ENCODE measurements around the gene HSFY2.
"Not testable (repeated sequence)": the region's sequence is repeated elsewhere in the genome, so short reads cannot be mapped to it uniquely, and the experiment has no call there.

DNA sequence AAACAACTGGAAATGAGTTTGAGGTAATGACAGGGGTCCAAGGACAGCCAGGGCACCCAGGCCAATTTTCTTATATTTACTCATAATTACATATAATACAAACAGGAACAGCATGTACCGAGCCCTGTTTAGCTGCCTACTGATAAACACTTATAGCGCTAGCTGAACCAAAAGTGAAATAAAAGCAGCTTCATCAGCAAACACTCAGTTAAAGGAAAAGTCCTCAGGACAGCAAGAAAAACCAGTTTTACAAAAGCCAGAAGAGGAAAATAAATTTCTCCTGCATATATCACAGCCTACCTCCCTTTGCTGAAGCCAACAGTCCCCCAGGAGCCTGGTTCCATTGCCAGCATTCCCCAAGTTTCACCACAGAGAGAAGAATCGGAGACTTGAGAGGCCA, 49.8 kb downstream of the HSFY2 start:
- not testable (repeated sequence) for TF ChIP-seq POLR2AphosphoS5 (IDR thresholded peaks at IDR 0.05; ENCODE audit: low read depth); EZH2phosphoT487 (IDR thresholded peaks at IDR 0.05; ENCODE audit: unreplicated experiment)
- TF ChIP-seq, protein P1, sequence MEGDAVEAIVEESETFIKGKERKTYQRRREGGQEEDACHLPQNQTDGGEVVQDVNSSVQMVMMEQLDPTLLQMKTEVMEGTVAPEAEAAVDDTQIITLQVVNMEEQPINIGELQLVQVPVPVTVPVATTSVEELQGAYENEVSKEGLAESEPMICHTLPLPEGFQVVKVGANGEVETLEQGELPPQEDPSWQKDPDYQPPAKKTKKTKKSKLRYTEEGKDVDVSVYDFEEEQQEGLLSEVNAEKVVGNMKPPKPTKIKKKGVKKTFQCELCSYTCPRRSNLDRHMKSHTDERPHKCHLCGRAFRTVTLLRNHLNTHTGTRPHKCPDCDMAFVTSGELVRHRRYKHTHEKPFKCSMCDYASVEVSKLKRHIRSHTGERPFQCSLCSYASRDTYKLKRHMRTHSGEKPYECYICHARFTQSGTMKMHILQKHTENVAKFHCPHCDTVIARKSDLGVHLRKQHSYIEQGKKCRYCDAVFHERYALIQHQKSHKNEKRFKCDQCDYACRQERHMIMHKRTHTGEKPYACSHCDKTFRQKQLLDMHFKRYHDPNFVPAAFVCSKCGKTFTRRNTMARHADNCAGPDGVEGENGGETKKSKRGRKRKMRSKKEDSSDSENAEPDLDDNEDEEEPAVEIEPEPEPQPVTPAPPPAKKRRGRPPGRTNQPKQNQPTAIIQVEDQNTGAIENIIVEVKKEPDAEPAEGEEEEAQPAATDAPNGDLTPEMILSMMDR (conservative IDR thresholded peaks at IDR 0.05; ENCODE audit: low read depth in 2 of 2) = not testable (repeated sequence)
- TF ChIP-seq, protein P2, sequence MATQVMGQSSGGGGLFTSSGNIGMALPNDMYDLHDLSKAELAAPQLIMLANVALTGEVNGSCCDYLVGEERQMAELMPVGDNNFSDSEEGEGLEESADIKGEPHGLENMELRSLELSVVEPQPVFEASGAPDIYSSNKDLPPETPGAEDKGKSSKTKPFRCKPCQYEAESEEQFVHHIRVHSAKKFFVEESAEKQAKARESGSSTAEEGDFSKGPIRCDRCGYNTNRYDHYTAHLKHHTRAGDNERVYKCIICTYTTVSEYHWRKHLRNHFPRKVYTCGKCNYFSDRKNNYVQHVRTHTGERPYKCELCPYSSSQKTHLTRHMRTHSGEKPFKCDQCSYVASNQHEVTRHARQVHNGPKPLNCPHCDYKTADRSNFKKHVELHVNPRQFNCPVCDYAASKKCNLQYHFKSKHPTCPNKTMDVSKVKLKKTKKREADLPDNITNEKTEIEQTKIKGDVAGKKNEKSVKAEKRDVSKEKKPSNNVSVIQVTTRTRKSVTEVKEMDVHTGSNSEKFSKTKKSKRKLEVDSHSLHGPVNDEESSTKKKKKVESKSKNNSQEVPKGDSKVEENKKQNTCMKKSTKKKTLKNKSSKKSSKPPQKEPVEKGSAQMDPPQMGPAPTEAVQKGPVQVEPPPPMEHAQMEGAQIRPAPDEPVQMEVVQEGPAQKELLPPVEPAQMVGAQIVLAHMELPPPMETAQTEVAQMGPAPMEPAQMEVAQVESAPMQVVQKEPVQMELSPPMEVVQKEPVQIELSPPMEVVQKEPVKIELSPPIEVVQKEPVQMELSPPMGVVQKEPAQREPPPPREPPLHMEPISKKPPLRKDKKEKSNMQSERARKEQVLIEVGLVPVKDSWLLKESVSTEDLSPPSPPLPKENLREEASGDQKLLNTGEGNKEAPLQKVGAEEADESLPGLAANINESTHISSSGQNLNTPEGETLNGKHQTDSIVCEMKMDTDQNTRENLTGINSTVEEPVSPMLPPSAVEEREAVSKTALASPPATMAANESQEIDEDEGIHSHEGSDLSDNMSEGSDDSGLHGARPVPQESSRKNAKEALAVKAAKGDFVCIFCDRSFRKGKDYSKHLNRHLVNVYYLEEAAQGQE (IDR thresholded peaks at IDR 0.05; ENCODE audit: unreplicated experiment) = not testable (repeated sequence)

All from GM23338 (cell line).